Smooth muscle cell (in vitro differentiated cells): ENCODE data around the gene RNF113B. TPM values are rescaled to one million over a fixed set of nuclear protein-coding genes. Genes with fewer than 3 reads are reported as not detected.

Experiments used
- DNase-seq: peaks from one replicate; lab custom pipeline; 2025; ENCODE audit not compliant: unreplicated experiment; lab: John Stamatoyannopoulos, UW
- H2AFZ ChIP-seq: fragments of 200-600 bp; sonication (generic); 2 replicates; pipeline ENCODE4 v1.6.0; 2016; ENCODE audit warnings: antibody characterized with exemption, low read depth, mild to moderate bottlenecking
- H3F3A ChIP-seq: fragments of 200-600 bp; sonication (generic); 2 replicates; pipeline ENCODE4 v1.6.0; 2017; ENCODE audit warnings: antibody characterized with exemption, low read depth
- H3K27ac ChIP-seq: fragments of 200-600 bp; sonication (generic); 2 replicates; pipeline ENCODE4 v1.5.1; 2016; ENCODE audit warnings: low read depth, mild to moderate bottlenecking
- H3K27me3 ChIP-seq: fragments of 200-600 bp; sonication (generic); 2 replicates; pipeline ENCODE4 v1.6.1; 2016; ENCODE audit warnings: low read depth, mild to moderate bottlenecking
- H3K36me3 ChIP-seq: fragments of 200-600 bp; sonication (generic); 2 replicates; pipeline ENCODE4 v1.5.1; 2016; ENCODE audit warnings: low read depth
- H3K4me1 ChIP-seq: fragments of 200-600 bp; sonication (generic); 2 replicates; pipeline ENCODE4 v1.5.1; 2016; ENCODE audit warnings: low read depth
- H3K4me2 ChIP-seq: fragments of 200-600 bp; sonication (generic); 2 replicates; pipeline ENCODE4 v1.6.0; 2016; ENCODE audit warnings: mild to moderate bottlenecking
- H3K4me3 ChIP-seq: fragments of 200-600 bp; sonication (generic); 2 replicates; pipeline ENCODE4 v1.5.1; 2016; ENCODE audit warnings: mild to moderate bottlenecking
- H3K79me2 ChIP-seq: fragments of 200-600 bp; sonication (generic); 2 replicates; pipeline ENCODE4 v1.6.0; 2016; ENCODE audit warnings: low read depth, mild to moderate bottlenecking
- H3K9ac ChIP-seq: fragments of 200-600 bp; sonication (generic); 2 replicates; pipeline ENCODE4 v1.6.0; 2016; ENCODE audit warnings: low read depth
- H3K9me3 ChIP-seq: fragments of 200-600 bp; sonication (generic); replicated peaks from 2 replicates; pipeline ENCODE4 v1.5.1; 2016; ENCODE audit warnings: low read depth
- H4K20me1 ChIP-seq: fragments of 200-600 bp; sonication (generic); 2 replicates; pipeline ENCODE4 v1.6.0; 2016; ENCODE audit warnings: low read depth
- CTCF ChIP-seq: fragments of 200-600 bp; sonication (generic); IDR thresholded peaks from 2 replicates; pipeline ENCODE4 v1.5.1; 2017; ENCODE audit warnings: borderline replicate concordance, mild to moderate bottlenecking, antibody characterized with exemption; ENCODE audit not compliant: insufficient read depth, poor library complexity, severe bottlenecking
- WGBS: methylation state at CpG from one replicate; pipeline ENCODE4 v1.1.7; 2016; ENCODE audit warnings: low lambda C conversion rate; 5-methylcytosine and 5-hydroxymethylcytosine counted together
- polyA plus RNA-seq: library from polyadenylated mRNA; unstranded; fragments of >200 nt; fragmentation: Nextera tagmentation; extraction: Ambion mirVana; gene quantifications from 2 replicates; pipeline ENCODE4 v1.2.1, GENCODE V29; 2016
- total RNA-seq: library from RNA; depleted of rRNA; stranded (reverse); fragments of >200 nt; gene quantifications from 2 replicates; pipeline ENCODE4 v1.2.3, GENCODE V29; 2014

Gene RNF113B
- total RNA-seq = not detected in 2 replicates
- polyA plus RNA-seq = 0.38 TPM in 1 of 2 replicates, not detected in the other

- H3K27me3 ChIP-seq = no peaks in the 10 kb centered on the region
- peaks cover 33% of the 10 kb centered on the region for H3K4me1 ChIP-seq
- no peak for TF ChIP-seq CTCF
- H3K27ac ChIP-seq = peak within 1 kb of the TSS; percentile 91
- H3K36me3 ChIP-seq = no peaks in the 10 kb centered on the region
- no peak for DNase-seq
- WGBS = 89% methylated on average over 58 of the region's 58 CpGs
- peaks cover 9% of the 10 kb centered on the region for H4K20me1 ChIP-seq
- no peak within 1 kb of the TSS for H2AFZ ChIP-seq
- no peak within 1 kb of the TSS for H3K9ac ChIP-seq
- no peak within 1 kb of the TSS for H3K4me3 ChIP-seq
- H3K4me2 ChIP-seq = no peak within 1 kb of the TSS
- H3K79me2 ChIP-seq = peaks cover 75% of the 10 kb centered on the region
- no peaks in the 10 kb centered on the region for H3K9me3 ChIP-seq
- H3F3A ChIP-seq = peaks cover 14% of the 10 kb centered on the region
These were observed at the start of gene RNF113B for GRCh38 chr13:98176777-98177608. TSS of gene RNF113B (minus strand) at chr13:98177269. CDS start at chr13:98177236, 33 bp downstream.

GRCh38 chr13:98226496-98226895 lies 49.4 kb upstream of the RNF113B start:
- Histone ChIP-seq H3K36me3 (peaks cover 9% of the 10 kb centered on the region), H3K4me2 (no peak overlapping the region), H4K20me1 (peaks cover 14% of the 10 kb centered on the region), H3K4me3 (no peak overlapping the region), H3K9ac (no peak overlapping the region), H3F3A (peaks cover 8% of the 10 kb centered on the region), H3K27ac (no peak overlapping the region), H2AFZ (no peak overlapping the region), H3K79me2 (peaks cover 71% of the 10 kb centered on the region), H3K4me1 (peaks cover 7% of the 10 kb centered on the region), H3K9me3 (no peaks in the 10 kb centered on the region), H3K27me3 (no peaks in the 10 kb centered on the region)
- TF ChIP-seq CTCF = no peak
- WGBS = 94% methylated on average over 5 of the region's 5 CpGs
- DNase-seq = no peak

- no peak overlapping the region for H2AFZ ChIP-seq
- H3K4me3 ChIP-seq = no peak overlapping the region
- WGBS = 84% methylated on average over 20 of the region's 20 CpGs
- TF ChIP-seq CTCF = no peak
- H3F3A ChIP-seq = peaks cover 8% of the 10 kb centered on the region
- H3K79me2 ChIP-seq = peaks cover 70% of the 10 kb centered on the region
- no peak overlapping the region for H3K4me2 ChIP-seq
- no peak overlapping the region for H3K27ac ChIP-seq
- peaks cover 13% of the 10 kb centered on the region for H3K4me1 ChIP-seq
- peaks cover 1% of the 10 kb centered on the region for H3K36me3 ChIP-seq
- no peak overlapping the region for H3K9ac ChIP-seq
- peaks cover 21% of the 10 kb centered on the region for H4K20me1 ChIP-seq
- H3K9me3 ChIP-seq = no peaks in the 10 kb centered on the region
- DNase-seq = no peak
- H3K27me3 ChIP-seq = no peaks in the 10 kb centered on the region
These were observed 48.2 kb upstream of the RNF113B start for GRCh38 chr13:98225036-98225940.
